GM18517 (cell line): ENCODE data around the gene GALNT1.
A peak's percentile ranks its signal among the peaks of the same experiment; 100 is the strongest.
"Not testable (repeated sequence)": the region's sequence is repeated elsewhere in the genome, so short reads cannot be mapped to it uniquely, and the experiment has no call there.

Experiments used
- ATAC-seq: cut with Tn5 transposase; IDR thresholded peaks from one replicate; pipeline ENCODE4 v1.9.1; 2021; ENCODE audit warnings: mild to moderate bottlenecking, moderate library complexity; ENCODE audit not compliant: unreplicated experiment

The GALNT1 gene

DNA sequence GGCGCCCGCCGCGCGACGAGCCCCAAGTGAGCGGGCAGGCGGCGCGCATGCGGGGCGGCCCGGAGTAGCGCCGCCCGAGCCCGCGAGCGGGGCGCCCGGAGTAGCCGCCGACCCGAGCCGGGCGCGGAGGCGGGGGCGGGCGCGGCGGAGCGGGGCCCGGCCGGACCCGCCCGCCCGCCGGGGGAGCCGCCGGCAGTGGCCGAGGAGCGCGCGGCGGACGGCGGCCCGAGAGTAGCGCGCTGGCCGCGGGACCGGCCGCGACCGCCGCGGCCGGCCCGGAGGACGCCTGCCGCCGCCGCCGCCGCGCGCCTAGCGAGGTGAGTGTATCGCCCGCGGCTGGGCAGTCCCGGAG lies at the start of gene GALNT1:
TSS of gene GALNT1 (plus strand) at position 195 of the 352 bp plus-strand sequence. CDS start 72,923 bp downstream, outside the sequence.
- ATAC-seq, result no peak

DNA sequence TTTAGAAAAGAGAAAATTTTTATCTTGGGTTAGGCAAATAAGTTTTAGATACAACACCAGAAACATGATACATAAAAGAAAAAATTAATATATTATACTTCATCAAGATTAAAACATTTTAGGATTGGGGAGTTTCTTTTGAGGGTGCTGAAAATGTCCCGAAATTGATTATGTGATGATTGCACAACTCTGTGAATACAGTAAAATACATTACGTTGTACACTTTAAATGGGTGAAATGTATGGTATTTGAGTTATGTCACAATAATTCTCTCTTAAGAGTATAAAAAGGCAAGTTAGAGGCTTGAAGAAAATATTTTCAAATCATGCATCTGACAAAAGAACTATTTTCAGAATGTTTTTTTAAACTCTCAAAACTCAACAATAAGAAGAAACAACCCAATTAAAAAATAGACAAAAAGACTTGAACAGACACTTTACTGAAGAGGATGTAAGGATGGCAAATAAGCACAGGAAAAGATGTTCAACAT lies 47.6 kb upstream of the GALNT1 start:
- no peak for ATAC-seq

DNA sequence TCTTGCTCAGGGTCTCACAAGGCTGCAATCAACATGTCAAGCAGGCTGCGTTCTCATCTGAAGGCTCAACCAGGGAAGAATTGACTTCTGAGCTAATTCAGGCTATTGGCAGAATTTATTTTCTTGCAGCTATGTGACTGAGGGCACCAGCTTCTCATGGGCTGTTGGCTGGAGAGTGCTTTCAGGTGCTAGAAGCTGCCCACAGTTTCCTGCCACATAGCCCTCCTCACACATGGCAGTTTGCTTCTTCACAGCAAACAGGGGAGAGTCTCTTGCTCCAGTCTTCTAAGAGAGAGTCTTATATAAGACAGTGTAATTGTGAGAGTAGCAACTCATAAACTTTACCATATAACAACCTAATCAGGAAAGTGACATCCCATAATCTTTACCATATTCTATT lies 46.2 kb upstream of the GALNT1 start:
- ATAC-seq, result no peak

DNA sequence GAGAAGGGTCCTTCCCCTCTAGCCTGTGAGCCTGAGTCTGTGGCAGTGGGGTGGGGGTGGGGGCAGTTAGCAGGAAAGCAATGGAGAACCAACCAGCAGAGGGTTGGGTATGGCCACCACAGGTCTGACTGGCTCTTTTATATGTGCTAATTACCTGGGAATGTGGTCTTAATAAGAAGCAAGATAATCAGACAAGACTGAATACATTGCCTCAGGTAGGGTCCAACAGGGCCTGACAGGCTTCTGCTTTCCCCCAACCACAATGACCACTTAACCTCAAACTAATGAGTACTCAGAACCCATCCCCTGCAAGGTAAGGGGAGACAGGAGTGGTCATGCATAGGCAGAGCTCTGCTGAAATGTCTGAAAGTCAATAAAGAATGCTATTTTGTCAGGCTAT lies 39.2 kb upstream of the GALNT1 start:
- no peak for ATAC-seq

DNA sequence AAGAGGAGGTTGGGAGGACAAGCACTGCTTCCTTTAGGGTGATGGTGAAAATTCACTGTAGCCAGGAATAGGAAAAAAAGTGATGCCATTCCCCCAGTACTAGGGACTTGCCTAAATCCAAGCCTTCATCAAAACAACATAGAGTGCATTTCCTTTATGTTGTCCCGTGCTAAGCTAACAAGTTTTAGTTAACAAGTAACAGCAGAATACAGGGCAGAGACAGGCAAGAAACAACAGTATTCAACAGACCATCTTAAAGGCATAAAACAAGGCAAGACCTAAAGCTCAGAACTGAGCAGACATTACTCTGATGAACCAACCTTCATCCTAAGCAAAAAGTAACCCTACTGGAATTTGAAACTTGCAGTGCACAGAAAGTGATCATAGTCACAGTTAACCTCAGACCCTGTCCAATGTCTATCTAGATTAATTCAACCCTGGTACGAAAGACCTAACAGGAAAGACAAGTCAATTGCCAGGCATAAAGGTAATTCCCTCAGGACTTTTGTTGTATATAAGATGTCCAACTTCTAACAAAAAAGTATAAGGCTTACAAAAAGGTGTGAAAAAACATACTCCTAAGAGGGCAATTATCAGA lies 34.4 kb upstream of the GALNT1 start:
- no peak for ATAC-seq

DNA sequence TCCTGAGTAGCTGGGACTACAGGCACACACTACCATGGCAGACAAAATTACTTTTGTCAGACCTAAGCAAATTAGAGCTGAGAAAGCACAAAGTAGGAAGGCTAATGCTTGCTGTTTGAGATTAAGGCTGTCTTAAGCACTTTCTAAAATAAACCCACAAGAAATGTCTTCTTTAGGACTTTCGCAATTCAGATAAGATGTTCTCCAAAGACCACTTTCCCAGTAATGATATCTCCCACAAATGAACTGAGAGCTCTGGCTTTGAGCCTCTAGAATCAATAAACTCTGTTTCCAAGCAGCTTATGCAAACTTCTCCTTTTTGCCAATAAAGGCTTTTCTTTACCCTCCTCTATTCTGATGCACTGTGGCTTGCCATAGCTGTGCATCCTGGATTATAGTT lies 32.0 kb upstream of the GALNT1 start:
- ATAC-seq, result no peak

DNA sequence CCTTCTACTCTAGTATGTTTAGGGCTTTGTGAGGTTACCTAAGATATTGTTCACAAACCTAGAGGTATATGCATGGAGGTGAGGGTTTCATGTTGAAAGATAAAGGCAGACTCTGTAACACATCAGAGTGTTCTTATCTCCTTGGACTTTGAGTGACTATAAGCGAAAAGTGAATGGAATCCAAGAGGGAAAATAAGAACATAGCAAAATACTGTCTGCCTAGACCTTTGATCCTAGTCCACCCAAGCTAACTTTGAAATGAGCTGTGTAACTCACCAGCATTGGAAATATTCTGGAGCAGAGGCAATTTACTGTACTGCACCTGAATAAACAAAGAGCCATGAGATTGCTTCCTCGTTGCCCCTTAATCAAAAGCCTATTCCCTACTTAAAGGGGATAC lies 28.2 kb upstream of the GALNT1 start:
- no peak for ATAC-seq

DNA sequence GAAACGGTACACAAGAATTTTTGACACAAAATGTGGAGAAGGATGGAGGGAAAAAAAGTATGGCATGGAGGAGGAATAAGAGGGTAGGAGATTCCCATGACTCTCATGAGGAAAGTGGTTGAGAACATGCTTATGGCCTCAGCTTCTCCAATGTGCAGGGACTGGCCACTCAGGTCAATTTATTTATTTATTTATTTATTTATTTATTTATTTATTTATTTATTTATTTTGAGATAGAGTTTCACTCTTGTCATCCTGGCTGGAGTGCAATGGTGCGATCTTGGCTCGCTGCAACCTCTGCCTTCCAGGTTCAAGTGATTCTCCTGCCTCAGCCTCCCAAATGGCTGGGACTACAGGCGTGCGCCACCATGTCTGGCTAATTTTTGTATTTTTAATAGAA lies 26.0 kb upstream of the GALNT1 start:
- not testable (repeated sequence) for ATAC-seq

DNA sequence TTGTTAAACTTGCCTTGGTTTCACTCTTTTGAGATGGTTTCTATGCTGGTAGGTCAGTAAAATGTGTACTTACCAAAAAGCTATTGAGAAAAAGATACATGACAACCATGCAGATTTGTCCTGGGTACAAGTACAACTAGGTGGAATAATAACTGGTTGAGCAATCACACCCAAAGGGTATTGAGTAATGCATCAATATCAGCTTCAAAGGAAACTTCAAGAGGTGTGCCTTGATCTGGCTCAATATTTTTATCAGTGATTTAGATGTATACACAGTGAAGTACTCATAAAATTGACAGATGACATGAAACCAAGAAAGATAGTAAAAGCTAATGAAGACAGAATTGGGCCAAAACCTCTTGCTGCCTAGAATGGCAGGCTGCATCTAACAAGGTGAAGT lies 21.7 kb upstream of the GALNT1 start:
- no peak for ATAC-seq

DNA sequence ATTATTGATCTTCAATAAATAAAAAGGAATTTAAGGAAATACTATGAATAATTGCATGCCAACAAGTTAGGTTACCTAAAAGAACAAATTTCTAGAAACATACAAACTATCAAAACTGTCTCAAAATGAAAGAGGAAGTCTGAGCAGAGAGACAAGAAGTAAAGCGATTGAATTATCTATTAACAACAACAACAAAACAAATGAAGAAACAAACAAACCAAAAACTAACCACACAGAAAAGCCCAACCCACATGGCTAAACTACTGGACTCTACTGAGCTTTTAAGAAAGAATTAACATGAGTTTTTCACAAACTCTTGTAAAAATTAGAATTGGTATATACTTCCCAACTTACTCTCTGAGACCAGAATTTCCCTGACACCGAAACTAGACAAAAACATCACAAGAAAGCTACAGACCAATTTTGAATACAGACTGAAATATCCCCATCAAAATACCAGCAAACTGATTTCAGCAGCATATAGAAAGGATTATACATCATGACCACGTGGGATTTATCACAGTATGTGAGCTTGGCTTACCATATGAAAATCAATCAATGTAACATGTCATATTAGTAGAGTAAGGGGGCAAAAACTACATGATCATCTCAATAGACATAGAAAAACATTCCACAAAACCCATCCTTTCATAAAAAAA lies 16.6 kb upstream of the GALNT1 start:
- ATAC-seq, result peak; percentile 94

DNA sequence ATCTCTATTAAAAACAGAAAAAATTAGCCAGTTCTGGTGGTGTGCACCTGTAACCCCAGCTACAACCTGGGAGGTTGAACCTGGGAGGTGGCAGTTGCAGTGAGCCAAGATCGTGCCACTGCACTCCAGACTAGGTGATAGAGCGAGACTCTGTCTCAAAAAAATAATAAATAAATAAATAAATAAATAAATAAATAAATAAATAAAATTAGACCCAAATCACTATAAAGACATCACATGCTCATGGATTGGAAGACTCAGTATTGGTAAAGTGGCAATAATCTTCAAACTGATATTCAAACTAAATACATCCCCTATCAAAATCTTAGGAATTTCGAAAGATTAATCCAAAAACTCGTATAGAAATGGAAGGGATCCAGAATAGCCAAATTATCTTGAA lies 15.5 kb upstream of the GALNT1 start:
- ATAC-seq, result no peak

DNA sequence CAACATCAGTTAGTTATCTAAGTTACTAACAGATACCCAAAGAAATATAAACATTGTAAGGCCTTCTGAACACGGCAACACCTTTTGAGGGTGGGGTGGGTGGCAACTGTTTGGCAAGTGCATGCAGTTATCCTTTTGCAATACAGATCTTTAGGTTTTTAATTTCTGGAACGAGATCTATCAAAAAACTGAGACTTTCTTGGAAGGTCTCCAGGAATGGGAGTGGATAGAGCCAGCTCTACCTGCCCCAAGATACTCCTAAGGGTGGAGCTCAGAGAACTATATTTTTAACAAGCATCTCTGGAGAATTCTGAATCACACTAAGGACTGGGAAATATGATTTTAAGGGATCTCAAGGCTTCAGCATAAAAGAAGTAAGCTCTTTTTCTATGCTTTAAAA lies 11.4 kb upstream of the GALNT1 start:
- ATAC-seq, result no peak

DNA sequence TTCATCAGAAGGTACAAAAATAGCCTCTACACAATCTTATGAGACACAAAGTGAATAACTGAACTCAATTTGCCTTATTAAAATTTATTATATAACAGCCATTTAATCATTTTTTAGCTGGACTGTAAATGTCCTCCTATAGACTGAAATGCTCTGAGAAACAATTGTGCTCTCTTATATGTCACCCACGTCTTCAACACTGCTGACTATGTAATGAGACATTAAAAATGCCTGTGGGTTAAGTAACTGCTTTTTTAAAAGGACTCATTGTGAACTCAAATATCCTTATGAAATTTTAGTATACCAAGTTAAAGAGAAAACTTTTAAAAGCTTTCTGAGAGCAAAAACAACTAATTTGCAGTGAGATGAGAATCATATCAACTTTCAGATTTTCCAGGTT lies 10.4 kb upstream of the GALNT1 start:
- no peak for ATAC-seq

DNA sequence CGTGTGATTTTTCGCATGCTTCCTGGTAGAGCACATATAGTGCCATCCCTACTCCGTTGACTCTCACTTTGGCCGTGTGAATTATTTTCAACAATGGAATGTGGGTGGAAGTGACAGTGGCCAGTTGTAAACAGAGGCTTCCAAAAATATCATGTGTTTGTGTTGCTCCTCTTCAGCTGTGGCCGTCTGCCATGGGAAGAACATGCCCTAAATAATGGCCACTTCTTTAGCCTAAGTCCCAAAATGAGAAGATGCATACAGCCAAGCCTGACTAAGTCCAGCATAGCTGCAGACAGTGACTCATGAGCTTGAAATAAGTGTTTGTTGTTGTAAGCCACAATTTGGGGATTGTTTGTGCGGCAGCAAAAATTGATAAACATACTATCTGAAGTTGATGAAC lies 8.9 kb upstream of the GALNT1 start:
- no peak for ATAC-seq

DNA sequence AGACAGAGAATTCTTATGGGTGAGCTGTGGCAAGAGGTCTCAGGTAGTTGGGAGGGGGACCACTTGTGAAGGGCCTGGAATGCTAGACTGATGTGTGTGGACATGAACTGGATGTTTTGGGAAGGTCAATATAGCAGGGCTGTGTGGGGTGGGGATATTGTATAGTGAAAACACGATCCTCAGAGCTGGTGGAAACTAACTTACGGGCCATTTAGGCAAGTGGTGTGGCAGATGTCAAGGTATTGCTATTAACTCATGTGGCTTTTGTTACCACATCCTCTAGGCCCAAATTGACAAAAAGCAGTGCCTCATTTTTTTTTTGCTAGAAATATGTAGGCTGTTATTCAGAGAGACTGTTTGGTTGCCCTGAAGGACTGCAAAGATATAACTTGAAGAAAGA lies 8.0 kb upstream of the GALNT1 start:
- ATAC-seq, result no peak

DNA sequence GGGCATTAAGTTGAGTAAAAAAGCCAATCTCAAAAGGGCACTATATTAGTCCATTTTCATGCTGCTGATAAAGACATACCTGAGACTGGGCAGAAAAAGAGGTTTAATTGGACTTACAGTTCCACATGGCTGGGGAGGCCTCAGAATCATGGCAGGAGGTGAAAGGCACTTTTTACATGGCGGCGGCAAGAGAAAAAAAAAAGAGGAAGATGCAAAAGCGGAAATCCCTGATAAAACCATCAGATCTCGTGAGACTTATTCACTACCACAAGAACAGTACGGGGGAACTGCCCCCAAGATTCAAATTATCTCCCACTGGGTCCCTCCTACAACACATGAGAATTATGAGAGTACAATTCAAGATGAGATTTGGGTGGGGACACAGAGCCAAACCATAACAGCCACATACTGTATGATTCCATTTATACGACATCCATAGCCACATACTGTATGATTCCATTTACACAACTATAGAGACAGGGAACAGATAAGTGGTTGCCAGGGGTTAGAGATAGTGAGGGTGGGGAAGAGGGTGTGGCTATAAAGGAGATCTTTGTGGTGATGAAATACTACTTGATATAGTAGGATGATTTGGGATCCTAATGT lies 5.2 kb upstream of the GALNT1 start:
- not testable (repeated sequence) for ATAC-seq

DNA sequence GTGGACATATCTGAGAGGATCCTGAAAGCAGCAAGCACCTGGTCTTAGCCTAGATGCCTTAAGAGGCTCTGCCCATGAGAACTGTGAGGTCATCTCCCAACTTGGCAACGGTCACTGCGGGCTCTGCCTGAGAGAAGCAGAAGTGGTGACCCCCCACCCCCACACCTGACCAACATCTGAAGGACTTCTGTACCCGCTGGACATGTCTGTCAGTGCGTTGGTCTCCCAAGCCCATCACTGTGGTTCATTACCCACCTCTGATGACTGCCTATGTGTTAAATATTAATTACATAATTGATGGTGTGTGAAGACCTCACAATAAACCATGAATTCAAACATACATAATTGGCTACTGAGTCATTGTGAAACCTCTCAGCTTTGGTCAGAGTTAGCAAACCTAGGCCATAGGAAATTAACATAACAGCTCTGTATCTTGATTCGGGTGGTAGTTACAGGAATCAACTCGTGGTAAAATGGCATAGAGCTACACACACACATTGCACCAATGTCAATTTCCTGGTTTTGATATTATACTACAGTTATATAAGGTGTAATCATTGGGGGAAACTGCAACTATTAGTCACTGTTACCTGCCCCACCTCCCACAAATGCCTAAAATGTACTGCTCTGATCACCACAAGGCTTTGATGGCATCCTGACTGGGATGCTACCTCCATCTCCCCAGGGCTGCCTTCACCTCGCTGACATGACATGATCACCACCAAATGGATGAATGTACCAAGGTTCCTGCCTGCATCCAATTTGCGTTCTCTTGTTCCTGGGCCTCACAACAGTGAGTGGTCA lies 4.3 kb upstream of the GALNT1 start:
- peak; percentile 67 for ATAC-seq

DNA sequence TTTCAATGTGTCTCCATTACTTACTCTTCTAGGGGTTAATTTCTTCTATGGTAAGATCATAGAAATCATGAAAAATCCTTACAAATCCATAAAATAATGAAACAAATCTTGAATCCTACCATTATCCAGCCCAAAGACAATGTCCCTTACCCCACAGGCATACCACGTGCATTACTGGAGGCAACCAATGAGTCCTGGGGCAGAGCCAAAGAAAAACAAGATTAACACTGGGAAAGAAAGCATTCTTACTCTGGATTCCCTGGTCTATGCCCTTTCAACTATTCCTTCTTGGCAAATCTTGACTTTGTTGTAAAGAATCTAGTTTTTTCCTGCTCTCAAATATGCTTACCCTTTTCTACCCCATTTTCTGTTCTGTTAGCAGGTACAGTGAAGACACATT lies 3.1 kb upstream of the GALNT1 start:
- no peak for ATAC-seq

DNA sequence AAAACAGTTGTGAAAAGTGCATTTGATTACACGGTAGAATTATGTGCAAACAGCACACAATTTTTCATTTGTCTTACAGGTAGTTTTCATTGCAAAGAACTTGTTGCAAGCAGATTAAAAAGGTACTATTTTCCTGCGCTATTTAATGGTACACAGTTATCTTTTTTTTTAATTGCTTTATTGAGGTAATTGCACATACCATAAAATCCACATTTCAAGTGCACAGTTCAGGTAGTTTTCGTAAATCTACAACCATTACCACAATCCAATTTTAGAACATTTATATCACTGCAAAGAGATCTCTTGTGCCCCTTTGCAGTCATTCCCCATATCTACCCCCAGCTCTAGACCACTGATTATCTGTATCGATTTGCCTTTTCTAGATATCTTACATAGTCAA lies 2.6 kb upstream of the GALNT1 start:
- no peak for ATAC-seq

DNA sequence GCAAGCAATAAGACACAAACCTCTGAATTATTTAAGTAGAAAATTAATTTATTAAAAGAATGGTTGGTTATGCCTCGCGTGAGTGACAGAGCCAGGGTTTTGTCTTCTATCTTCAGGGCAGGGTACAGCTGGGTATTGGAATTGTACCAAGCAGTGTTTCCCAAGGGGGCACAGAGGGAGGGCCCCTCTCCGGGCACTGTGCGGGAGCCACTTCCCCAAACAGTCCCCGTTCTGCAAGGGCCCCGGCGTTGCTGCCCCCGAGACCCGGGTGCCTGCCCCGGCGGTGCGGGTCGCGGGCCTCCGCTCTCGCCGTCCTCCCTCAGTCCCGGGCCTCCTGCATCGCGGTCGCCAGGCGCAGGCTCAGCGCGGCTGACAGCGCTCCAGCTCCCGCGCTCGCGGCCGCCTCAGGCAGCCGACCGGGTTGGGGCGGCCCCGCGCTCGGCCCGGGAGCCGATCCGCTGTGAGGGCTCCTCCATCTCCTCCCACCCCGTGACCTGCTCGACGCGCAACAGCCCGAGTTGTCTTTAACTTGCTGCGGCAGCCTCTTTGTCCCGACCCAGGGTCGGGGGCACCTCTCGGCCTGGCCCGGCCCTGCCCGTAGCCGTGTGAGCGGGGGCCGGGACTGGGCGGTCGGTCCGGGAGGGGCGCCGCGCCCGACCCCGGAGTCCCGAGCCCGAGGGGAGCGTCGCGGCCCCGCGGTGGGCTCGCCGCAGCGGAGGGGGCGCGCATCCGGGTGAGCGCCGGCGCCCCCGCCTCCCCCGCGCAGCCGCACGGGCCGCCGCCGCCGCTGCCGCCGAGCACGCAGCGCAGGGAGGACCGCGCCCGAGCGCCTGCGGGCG lies 620 bp upstream of the GALNT1 start:
- peak; percentile 47 for ATAC-seq
